ENCODE measurements around the gene MED13L.
"Not testable (repeated sequence)": the region's sequence is repeated elsewhere in the genome, so short reads cannot be mapped to it uniquely, and the experiment has no call there.

MED13L gene

GRCh38 chr12:116146386-116146785 is 131.1 kb downstream of the MED13L start:
- FAIRE-seq = no peak

DNA sequence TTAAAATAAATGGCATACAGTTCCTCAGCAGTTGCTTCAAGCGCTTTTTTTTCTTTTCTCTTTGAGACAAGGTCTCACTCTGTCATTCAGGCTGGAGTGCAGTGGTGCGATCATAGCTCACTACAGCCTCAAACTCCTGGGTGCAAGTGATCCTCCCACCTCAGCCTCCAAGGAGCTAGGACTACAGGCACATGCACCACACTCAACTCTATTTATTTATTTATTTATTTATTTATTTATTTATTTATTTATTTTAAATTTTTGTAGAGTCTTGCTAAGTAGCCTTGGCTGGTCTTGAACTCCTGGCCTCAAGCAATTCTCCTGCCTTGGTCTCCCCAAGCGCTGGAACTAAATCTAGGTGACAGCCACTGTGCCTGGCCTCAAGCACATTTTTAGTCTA is 132.0 kb downstream of the MED13L start:
- no peak for FAIRE-seq

DNA sequence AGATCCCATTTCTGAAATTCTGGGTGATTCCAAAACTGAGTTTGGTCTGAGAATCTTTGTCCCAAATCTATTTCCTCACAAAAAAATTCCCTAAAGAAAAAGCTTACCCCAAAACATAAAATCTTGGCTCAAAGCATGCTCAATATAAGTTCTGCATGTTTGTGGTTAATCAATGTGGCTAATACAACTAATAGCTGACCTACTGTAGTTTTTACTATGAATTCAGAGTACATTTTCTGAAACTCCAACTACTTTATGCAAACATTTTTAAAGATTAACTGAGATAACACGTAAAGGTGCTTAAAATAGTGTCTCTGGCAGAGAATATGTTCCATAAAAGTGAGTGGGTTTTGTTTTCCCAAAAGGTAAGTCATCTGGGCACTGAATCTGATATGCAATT is 133.1 kb downstream of the MED13L start:
- no peak for FAIRE-seq

DNA sequence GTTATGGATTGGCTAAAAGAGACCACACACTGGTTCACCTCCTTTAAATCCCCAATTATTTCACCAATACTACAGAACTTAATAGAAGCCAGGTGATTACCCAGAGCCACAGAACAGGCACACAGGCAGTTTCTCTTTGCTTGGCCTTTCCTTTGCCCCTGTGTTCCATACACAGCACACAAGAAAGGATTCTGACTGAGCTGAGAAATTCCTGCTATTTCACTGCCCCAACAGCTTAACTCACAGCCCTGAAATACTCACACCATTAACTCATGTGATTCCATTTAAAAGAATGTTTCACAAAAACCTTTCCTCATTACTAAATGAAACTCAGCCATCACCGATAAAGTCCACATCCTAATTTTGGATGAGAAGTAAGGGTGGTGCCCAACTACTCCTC is 133.6 kb downstream of the MED13L start:
- FAIRE-seq = no peak

DNA sequence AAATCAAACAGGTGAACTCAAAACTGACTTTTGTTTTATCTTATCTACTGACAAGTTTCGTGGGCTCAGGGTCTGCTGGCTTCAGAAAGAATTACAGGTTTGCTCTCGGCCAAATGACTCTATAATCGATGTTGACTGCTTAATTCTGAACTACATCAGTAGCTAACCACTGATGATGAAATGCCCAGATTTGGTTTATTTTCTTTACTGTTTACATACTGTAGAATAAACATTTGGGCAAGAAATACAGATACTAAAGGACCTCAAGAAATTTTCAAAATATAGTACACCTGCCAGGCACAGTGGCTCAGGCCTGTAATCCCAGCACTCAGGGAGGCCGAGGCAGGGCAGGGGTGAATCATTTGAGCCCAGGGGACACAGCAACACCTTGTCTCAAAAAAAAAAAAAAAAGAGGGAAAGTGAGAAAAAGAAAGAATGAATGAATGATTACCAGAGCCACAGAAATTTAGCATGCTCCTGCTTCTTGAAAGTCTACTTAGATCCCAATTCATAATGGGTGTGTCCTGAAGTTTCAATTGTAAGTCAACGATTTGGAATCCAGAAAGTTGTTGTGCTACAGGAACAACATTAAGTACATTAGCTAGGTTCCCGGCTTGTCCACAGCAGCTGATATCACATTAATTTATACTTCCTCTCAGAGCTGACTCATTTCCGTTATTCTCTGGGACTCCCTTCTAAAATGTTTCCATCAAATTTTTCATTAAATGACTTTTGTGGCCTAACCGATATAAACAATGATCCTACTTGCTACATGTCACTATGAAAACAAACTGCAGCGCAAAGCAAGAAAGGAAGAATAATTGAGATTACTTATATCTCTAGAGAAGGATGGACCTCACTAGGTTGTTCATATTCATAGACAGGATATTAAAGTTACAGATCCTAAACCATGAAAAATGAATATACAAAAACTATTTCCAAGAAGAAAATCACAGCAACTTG is 134.3 kb downstream of the MED13L start:
- no peak for FAIRE-seq

GRCh38 chr12:116141833-116142162 is 135.7 kb downstream of the MED13L start:
- FAIRE-seq = no peak

- peak; percentile 82 for FAIRE-seq
Observed at GRCh38 chr12:116141110-116141832, 136.2 kb downstream of the MED13L start.

GRCh38 chr12:116140529-116140928 is 137.0 kb downstream of the MED13L start:
- no peak for FAIRE-seq

DNA sequence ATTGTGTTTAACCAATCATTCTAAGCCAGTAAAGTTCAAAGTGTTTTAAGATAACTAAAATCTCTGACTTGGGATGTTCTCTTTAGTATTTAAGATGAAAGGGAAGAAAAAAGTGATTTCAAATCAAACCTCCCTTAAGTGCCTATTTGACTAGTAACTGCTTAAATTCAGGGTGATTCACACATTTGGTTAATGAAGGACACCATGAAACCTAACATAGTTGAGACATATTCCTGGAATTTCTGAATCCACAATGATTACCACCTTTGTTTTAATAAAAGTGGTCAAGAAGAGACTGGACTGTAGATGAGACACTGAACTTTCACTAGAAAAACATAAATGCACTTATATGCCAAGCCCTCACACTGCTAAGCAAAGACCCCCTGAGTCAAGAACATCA is 138.7 kb downstream of the MED13L start:
- FAIRE-seq = no peak

GRCh38 chr12:116138364-116138763 is 139.1 kb downstream of the MED13L start:
- peak; percentile 99 for FAIRE-seq

DNA sequence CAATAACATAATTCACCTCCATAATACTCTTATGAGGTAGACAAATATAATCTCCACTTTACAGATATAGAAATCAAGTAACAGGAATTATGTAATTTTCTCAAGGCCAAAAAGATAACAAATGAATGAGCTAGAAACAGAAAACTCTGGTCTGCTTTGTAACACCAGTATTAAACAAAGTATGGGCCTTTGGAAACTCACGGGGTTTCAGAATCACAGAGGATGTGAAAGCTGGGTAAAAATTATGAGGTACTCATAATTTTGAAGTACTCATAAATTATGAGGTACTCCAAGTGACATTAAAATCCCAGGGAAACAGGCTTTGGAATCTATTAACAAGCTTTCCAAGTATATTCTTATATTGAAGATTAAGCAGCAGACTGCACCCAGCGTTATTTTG is 140.2 kb downstream of the MED13L start:
- FAIRE-seq = no peak

GRCh38 chr12:116136340-116136739 is 141.2 kb downstream of the MED13L start:
- FAIRE-seq = no peak

DNA sequence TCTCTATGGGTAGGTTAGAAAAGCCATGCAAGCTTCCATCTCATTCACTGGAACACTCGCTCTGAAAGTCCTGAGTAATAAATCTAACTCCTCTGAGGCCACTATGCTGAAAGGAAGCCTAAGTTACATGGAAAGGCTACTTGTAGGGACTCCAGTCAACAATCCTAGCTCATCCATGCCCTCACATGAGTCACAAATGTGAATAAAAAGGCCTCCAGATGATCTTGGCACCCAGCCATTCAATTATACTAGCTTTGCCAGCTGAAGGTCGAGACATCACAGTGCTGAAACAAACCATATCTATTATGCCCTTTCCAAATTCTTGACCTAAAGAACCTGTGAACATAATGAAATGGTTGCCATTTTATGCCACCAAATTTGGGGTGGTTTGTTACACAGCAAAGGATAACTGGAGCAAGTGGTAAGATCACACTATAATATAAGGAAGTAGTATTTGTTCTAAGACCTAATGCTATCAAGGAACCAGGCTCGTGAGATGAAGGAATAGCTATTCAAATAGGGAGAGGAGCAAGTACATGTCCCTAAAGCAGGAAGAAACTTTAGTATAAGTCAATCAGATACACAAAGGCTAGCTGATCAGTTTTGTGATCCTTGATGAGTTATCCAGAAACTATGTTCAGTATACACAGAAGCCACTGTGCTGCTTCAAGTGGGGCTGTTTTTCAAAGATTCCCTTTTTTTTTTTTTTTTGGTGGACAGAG is 142.1 kb downstream of the MED13L start:
- FAIRE-seq = no peak

DNA sequence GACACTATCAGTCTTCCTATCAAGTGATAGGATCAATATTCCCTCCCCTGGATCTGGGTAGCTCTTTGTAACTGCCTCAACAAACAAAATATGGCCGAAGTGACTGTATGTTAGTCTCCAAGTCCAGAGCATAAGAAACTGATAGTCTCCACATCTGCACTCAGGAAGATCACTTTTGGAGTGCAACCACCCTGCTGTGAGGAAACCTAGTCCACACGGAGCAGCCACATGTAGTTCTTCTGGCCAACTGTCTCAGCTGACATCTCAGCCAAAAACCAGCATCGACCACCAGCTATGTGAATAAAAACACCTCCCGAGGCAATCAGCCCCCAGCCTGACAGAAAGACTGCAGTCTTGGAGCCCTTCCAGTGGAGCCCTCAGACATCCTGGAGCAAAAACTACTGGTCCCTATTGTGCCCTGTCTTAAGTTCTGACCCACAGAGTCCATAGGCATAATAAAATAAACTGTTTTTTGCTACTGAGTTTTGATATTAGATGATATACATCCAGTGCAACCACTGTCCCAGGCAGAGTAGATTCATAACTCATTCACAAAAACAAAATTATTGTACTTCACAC is 143.8 kb downstream of the MED13L start:
- no peak for FAIRE-seq

GRCh38 chr12:116133149-116133548 is 144.3 kb downstream of the MED13L start:
- no peak for FAIRE-seq

DNA sequence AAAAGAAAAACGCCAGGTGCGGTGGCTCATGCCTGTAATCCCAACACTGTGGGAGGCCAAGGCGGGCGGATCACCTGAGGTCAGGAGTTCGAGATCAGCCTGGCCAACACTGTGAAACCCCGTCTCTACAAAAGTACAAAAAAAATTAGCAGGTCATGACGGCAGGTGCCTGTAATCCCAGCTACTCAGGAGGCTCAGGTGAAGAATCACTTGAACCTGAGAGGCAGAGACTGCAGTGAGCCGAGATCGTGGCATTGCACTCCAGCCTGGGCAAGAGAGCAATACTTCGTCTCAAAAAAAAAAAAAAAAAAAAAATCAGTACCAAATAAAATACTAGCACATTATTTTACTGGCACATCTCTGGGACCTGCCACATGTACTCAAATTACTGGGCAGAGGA is 145.5 kb downstream of the MED13L start:
- FAIRE-seq = not testable (repeated sequence)

DNA sequence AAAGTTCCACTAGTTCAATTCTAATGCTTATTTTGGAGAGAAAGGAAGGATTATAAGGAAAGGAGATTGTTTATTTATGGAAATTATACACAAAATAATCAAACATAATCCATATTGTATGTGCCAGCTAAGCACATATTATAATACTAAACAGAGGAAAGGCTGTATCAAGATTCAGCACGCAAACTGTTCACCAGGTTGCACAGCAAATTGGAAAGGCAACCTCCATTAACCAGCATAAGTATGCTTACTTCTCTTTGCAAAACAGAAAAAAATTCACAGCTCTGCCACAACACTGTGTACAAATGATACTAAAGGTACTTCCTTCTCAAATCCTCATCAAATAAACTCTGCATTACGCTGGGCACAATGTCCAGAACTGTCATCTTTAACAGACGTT is 146.3 kb downstream of the MED13L start:
- no peak for FAIRE-seq

DNA sequence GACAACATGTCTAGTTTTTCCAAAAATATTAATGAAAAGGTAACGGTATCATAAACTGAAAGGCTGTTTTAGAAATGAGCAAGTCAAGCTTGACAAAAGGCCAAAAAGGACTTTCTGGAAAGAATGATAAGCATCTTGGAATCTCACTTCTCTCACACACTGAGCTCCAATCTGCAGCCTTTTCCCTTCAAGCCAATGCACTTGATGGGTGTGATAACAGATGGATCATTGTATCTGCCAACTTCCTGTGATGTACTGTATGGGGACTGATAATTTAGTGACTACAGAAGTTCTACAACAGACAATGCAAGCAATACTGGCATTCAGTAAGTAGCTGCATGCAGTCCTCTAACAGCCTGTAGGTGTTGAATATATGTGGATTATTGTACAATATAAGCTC is 147.1 kb downstream of the MED13L start:
- FAIRE-seq = no peak

GRCh38 chr12:116128779-116129178 is 148.7 kb downstream of the MED13L start:
- no peak for FAIRE-seq

GRCh38 chr12:116127859-116128258 is 149.6 kb downstream of the MED13L start:
- FAIRE-seq = no peak

DNA sequence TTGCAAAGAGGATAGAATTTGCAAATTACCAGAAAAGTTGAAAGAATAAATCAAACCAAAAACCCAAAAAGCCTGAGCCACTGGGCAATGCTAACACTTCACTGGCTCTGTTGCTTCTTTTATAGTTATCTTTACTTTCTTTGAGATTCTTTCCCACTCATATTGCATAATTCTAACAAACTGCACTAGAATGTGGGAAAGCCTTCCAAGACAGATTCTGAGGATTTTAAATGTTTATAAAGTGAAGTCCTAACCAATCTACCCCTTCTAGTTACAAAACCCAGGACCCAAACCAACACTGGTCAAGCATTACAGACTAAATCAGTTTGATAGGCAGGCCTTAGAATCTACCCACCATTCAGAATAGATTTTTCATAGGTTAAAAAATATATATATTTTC is 150.9 kb downstream of the MED13L start:
- FAIRE-seq = no peak

DNA sequence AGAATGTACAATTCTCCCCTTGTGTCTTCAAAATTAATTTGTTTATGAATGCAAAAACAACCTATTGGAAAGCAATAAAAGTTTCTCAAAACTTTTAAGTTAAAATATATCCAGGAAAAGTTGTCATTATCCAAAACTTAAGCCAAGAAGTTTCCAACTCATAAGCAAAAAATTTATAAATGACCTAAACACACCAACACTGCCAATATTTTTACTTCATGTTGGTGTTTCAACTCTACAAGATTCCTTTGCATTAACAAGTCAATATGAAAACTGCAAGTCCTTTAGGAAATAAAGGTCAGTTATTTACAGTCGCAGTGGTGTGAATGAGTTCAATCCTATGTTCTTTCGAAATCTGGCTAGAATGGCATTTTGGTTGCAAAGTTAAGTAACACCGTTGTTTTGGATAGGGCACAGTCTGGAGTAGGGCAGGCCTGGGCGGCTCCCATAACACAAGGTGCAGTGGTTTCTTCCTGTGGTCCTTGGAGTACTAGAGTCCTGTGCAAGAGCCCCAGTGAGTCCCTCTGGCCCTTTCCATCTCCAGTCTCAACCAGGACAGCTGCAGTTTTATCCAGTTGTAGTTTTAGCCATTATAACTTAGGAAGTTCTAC is 151.4 kb downstream of the MED13L start:
- no peak for FAIRE-seq

DNA sequence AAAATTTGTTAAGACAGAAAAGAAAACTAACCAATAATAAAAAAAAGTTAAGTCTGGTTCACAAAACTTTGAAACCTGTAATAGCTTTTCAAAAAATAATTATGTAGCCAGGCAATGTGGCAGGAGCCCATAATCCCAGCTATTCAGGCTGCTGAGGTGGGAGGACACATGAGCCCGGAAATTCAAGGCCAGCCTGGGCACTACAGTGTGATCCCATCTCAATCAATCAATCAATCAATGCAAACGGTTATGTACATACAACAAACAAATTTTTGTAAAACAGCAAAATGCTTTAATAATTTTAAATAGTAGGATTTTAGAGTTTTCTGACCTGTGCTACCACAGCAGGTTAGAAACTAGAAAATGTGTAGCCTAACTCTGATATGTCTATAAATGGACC is 152.4 kb downstream of the MED13L start:
- no peak for FAIRE-seq

Measured in endometrium (tissue), 2 donors.